Measurements from ENCODE around the gene DCST2.
A peak's percentile ranks its signal among the peaks of the same experiment; 100 is the strongest.

DCST2 gene

DNA sequence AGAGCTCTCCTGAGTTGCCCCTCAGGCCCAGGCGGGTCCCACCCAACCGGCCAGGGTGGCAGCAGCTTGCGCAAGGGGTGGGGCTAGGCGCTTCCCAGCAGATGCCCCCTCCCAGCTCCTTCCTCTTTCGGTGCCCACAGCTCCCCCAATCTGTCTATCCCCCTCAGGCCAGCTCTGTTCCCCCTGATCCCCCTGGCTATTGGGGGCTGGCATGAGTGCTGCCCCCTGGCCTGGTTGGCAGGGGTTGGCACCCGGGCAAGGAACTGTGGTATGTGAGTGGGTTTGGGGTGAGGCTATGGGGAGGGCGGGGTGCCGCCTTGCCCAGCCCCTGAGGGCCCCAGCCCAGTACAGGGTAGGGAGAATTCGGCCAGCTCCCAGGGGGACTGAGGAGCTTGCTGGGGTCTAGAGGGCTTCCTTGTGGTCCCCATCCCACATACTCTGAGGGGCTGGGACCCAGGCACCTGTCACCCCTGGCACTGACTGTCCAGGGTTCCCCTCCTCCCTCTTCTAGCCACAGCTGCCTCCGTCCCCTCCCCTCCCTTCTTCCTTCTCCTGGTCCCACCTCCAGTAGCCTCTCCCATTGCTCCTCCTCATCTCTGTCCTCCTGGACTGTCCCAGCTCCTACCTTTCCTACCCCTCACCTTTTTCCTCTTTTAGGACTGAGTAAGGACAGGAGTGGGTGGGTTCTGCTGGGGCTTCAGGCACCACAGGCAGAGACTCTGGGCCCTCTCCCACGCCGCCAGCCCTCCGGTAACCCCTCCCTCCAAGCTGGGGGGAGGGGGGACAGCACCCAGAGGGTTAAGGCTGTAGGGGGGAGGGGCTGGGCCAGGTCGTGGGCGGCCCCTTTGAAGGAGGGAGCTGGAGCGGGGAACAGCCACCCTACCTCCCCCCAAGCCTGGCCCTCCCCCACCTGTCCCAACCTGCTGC lies 25.3 kb downstream of the DCST2 start:
- DNase-seq, result no peak

DNA sequence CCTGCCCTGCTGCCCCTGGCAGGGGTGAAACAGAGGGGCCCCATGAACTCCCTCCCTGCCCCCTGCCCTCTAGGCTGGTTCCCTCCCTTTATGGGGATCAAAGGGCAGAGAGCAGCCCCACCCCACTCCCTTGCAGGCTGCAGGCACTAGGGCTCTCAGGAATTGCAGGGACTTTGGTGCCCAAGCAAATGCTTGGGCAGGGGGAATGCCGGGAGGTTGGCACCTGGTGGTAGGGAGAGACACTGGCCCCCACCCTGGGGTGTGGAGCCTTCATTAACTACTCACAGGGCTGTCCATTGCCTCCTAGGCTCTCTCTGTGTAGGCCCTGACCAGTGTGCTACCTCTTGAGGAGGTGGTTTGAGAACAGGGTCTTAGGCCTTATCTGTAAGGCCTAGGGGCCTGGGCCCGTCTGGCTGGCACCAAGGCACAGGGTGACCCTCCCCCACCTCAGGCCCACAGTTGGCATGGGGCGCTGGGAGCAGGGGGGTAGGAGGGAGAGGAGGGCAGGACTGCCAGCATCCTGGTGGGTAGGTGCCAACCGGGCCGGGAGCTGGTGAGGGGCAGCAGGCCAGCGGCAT lies 26.2 kb downstream of the DCST2 start:
- DNase-seq, result no peak

DNA sequence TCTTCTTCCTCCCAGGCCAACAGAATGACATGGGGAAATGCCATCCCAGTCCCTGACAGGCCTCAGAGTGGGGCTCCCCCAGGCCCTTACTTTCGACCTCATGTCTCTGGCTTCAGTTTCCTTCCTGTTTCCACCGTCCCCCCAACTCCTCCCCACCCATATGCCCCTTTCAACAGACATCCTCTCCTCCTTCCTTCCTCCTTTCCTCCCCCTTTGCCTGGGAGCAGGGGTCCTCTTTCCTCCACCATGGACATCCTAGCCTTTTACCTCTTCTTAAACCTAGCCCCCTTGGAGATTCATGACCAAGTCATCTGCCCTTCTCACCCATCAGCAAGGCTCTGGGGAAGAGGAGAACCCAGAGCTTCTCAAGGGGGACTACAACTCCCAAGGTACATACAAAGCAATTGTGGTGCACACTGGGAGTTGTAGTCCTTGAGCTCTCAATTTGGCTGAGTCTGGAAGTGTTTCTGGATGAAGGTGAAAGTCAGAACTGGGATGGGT lies 26.9 kb downstream of the DCST2 start:
- peak; percentile 61 for DNase-seq

DNA sequence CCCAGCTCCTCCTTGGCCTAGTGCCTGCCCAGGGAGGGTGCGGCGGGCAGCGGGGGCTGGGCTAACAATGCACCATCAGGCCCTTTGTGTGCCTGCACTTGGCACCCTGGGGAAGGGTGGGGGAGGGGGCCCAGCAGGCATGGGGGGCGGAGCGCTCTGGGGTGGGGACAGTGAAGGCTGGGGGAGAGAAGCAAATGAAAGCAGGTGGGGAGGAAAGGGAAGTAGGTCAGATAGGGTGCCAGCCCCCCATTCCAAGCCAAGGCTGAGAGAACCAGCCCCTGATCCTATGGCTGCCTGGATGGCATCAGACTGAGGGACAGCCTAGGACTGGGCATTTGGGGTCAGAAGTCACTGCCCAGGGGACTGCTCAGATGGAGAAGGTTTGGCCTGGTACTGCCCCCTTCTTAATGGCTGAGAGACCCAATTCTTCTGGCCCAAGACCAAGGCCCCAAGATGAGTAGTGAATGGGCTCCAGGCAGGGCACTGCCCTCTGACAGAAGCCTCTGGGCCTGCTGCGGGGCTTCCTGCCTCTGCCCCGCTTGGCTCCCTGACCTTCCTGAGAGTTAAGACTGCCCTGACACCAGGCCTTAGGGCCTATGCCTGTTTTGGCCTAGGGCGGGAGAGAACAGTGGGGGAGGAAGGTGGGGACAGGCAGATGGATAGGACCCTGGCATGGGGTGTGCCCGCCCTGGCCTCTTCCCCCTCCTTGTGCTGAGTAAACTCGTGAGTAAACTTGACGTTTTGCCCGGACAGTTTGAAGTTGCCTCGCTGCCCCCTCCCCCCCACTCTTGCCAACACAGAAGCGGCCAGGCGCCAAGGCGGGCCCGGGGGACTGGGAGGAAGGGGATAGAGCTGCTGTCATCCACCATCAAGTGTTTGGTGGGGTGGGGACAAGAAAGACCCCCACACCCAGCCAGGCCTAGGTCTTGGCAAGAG lies 28.2 kb downstream of the DCST2 start:
- no peak for DNase-seq

DNA sequence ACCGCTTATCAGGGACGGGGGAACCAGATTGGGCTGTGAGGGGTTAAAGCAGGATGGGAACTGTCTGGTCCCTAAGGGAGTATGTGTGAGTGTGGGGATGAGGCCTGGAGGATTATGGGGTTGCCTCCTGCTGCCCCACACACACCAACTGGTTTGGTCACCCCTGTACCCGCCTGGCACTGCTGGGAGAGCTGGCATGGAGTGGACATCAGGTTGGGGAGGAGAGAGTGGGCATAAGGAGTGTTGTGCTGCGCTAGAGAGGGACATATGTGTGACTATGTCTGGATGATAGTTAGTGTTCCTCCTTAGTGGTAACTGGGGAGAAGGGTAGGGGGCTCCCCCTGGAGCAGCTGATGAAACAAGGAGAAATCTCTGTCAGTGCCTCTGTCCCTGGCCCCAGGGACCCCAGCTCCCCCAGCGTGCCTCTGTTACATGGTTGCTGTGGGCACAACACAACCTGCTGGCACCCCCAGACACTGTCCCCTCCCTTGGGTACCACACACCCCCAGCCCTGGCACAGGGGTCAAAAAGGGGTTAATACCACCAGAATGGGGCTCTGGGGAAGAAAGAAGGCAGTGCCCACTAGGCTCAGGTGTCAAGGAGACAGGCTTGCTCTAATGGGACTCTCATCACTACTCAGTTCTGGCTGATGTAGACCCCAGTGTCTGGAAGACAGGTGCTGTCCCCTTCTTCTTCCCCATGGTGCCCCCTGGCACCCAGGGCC lies 29.1 kb downstream of the DCST2 start:
- DNase-seq, result no peak

DNA sequence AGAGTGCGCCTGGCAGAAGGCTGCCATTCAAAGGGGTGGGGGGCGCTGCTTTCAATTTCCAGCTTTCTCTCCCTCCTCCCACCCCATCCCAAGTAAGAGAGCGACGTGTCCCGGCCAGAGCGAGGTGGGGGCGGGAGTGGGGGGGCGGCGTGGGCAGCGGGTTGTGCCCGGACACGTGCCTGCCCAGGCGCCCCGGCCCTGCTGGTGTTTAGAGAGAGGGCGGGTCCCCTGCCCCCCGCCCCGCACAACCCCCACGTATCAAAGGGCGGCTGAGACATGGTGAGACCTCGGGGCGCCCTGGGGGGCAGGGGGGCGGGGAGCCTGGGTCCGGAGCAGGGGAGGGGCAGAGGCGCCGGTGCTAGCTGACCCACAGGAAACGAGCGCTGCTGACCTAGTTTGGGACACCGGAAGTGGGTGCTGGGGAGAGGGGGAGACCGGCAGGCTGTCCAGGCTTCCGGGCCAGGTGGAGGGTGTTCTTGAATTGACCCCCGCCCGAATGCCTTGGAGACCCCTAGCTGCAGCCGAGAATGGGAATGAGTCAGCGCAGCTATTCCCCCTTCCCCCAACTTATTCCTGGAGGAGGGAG lies 29.7 kb downstream of the DCST2 start:
- DNase-seq, result no peak

DNA sequence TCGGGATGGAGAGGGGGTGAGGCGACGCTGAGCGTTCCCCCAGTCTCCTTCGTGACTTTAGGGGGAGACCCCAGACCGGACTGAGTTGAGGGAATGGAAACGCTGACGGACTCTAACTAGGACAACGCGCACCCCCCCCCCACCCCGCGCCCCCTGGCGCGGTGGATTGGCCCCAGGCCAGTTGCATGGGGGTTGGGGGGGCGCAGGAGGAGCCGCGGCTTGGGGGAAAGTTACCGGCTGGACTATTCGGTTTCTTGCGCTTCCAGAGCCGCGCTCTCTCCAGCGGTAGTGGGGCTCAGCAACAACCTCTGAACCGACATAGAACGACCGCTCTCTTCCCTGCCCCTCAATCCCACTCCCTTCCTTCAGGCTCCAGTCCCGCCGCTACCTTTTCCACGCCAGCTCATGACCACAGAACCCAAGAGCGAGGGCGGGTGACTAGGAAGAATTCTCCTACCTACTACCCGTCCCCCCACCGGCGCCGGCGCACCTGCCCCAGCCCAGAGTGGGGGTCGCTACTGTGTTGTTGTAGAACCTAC lies 30.3 kb downstream of the DCST2 start:
- peak; percentile 55 for DNase-seq

DNA sequence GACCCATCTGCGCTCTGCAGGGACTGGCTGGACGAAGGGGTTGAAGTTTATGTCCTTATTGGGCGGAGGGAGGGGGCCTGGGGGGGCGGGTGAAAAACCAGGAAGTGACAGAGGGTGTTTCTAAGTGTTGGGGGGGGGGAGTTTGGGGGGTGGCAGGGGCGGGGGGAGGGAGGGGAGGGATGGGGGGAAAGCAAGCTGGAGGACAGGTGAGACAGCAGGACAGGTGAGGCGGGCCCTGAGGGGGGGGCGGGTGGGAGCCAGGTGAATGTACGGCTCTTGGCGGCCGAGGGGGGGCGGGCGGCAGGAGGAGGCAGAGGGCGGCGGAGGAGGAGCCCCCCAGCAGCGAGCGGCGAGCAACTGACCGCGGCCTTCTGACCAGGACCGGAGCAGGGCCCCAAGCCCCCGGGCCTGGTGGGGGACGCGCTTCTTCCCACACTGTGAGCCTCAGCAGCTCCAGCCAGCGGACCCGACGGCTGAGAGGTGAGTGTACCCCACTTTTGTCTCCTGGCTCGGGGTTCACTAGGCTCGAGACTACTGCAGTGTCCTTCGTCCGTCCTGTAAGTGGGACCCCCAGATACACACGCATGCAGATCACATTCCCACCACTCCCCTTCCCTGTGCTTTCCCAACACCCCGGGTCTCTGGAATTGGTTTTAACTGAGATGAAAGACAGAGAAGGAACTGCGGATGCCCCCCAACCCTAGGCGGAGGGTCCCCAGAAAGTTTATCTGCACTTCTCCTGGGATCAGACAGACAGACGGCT lies 30.9 kb downstream of the DCST2 start, which contains the start of gene ZBTB7B:
Gene ZBTB7B (plus strand): TSS at position 339 of the 763 bp plus-strand sequence. CDS start 11,859 bp downstream, outside the sequence.
- DNase-seq, result no peak

DNA sequence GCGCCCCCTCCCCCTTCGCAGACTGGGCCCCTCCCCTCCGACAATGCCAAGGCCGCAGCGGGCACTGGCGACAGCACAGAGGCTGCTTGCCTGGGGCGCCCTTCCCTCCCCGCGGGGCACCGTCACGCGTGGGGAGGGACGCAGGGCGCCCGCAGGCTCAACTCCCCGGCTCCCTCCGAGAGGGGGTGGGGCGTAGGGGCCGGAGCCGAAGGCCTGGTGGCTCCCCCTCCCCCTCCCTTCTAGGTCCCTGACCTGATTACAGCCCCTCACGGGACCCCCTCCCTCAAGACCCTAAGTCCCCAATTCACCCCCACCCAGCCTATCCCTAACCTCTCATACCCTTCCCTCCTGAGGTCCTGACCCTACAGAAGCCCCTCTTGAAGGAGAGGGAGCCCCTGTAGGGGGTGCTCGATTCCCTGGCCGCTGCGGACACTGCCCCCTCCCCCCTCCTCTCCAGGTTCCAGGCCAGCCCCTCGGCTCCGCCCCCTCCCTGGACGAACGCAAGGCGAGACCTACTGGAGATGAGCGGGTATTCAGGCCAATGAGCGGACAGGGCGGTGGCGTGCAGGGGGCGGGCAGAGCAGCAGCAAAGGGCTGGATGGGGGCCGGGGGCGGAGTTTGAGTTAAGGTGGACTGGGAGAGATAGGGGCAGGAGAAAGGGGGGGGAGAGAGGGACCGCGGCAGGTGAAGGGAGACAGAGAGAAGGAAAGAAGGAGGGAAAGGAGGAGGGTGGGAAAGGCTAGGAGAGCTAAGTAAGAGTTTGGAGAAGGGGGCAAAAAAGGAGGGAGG lies 31.7 kb downstream of the DCST2 start:
- DNase-seq, result peak; percentile 99

DNA sequence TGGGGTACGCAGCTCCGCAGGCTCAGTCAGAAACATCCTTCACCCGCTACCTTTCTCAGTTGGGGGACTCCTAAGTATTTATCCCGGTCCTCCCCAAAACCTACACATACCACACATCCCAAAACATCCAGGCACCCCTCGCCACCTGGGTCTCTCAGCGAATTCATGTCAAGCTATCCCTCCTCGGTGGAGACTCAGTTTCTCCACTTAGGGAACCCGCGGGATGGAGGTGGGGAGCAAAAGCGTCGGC lies 32.2 kb downstream of the DCST2 start:
- no peak for DNase-seq

DNA sequence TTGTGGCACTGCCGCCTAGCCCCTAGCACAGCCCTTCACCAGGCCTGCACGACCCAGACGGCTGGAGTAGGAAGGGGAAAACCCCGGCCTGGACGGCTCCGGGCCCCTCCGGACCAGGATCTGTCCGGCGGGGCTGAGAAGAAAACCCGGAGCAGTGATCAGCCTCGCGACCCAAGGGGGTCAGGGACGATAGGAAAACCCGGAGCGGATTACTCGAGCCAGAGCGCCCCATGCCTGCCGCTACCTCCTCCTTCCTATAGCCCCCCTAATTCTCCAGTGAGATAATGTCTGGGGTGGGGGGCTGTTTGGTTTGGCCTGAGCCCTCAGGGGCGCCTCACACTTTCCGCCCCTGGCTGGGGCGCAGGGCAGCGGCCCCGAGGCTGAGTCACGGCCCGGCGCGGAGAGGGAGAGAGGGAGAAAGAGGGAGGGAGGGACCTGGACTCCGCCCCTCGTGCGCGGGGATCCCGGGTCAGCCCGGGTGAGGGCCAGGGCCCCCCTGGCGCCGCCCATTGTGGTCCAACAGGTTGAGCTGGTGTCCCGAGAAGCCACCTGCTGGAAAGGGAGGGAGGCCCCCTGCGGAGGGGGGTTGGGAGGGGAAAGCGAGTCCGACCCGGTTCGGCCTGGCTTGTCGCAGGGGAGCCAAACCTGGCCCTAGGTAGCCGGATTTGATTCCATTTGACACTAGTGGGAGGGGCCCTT lies 32.7 kb downstream of the DCST2 start:
- DNase-seq, result peak; percentile 92

DNA sequence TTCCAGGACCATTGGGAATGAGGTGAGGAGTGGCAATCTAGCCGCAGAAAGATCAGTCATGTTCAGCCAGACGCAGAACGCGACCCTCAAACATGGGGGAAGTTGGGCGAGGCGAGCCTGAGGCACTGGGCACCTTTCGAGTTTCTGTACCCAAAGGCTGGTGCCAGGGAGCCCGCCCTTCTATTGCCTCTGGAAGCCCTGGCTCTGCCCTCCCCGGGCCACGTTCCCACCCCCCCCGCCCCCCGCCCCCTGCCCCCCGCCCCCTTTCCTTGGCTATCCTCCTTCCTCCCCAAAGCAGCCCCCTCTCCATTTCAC lies 33.2 kb downstream of the DCST2 start:
- DNase-seq, result peak; percentile 69

DNA sequence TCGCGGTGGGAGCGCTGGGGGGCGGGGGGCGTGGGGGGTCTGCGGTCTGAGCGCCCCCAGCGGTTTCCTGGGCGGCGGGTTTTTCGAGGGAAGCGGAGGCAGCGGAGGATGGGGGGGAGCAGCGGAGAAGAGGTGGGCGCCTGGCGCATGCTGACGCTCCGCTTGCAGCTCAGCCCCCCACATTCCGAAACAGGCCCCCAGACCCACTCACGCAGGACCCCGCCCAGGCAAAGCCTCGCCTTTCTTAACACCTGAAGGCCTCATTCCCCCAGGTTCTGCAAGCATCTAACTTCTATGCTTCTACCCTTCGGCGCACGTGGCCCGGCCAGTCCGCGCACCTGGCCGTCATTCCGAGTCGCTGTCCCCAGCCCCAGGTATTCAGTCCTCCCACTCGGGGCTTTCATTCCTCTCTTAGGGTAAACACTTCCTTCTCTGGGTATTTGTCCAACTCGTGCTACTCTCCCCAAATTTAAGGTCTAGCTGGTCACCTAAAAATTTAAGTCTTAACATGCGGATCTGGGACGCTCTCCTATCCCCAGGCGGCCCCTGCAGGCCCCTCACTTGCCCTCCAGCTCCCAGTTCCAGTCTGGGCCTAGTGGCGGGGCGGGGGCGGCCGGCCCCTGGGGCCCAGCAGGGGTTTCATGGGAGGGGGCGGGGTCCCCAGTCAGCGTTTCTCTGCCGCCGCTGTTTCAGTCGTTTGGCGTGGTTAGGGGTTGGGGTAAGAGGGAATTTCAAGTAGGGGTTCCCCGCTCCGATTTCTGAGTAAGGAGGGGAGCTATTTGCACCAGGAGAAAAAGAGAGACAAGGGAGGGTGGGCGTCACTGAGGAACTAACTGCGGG lies 33.8 kb downstream of the DCST2 start:
- DNase-seq, result peak; percentile 80

DNA sequence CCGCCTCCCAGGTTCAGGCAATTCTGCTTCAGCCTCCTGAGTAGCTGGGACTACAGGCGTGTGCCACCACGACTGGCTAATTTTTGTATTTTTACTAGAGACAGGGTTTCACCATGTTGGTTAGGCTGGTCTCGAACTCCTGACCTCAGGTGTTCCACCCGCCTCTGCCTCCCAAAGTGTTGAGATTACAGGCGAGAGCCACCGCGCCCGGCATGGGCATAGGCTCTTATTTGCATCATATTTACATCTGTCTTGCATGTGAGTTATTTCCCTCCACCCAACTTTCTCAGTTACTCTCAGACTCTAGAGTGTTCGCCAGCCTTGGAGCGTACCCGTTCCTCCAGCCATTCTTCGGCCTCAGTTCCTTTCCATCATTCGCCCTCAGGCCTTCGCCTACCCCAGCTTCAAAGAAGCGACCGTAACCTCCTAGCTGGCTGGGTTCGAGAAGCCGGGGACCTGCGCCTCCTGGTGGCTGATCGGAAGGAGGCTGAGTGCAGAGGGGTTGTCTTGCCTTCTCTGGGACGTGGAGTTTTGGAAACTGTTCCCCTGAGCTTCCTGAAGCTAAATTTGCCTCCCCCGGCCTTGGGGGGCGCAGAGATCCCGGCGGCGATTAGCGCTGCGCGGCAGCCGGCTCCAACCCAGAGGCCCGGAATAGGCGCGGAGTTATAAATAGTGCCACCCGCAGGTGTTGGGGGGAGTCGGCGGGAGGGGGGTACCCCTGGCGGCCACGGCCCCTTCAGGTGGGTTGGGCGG lies 34.6 kb downstream of the DCST2 start:
- DNase-seq, result peak; percentile 90

DNA sequence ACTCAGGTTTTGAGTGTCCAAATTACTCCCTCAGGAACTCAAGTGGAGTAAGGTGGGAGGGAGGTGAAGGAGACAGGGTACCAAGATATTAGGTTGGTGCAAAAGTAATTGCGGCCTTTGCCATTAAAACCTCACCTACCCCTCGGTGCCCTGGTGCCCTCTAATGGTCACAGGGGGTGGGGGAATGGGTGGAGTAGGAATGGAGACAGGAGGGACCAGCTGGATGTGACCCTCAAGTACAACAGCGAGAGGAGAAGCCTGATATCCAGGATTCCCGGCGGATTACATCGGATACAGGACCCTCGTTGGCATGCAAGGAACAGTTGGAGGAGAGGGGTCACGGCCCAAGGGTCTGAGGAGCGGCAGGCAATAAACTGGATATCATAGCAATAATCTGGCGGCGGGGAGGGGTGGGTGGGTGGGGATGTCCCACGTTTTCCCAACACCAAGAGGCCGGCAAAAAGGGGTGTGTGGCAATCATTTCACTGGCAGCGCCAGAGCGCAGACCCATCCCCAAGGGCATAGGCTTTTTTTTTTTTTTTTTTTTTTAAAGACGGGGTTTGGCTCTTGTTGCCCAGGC lies 35.3 kb downstream of the DCST2 start:
- no peak for DNase-seq

DNA sequence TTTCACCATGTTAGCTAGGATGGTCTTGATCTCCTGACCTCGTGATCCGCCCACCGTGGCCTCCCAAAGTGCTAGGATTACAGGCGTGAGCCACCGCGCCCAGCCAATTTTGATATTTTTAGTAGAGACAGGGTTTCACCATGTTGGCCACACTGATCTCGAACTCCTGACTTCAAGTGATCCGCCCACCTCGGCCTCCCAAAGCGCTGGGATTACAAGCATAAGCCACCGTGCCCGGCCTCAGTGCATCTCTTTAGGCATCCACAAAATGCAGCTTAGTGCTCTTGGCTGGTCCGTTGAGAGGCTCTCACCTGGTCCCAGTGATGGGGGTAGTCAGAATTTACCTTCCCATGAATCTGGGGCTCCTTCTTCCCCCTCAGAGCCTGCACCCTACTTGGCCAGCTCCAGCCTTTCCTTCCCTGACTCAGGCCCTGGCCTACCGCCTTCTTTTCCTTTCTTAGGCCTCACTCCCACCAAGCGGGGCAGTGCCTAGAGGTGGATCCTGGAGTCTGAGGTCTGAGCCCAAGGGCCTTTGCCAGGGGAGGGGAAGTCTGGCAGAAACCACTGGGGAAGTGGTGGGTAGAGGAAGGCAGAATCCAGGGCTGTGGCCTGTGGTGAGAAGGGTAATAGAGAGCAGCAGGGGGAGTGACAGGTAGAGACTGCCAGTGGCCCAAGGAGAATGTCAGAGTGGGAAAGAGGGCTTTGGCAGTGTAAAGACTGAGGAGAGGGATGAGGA lies 36.4 kb downstream of the DCST2 start:
- DNase-seq, result no peak
